Immature natural killer cell (primary cell): ENCODE measurements around the gene MYH10. TPM values are rescaled to one million over a fixed set of nuclear protein-coding genes. Genes with fewer than 3 reads are reported as not detected.

Experiments
- DNase-seq, 3 donors: peaks; one replicate each; pipeline ENCODE4 v3.0.0; 2022; ENCODE audit warnings: mixed read lengths in 1 of 3
- H3K27ac Mint-ChIP-seq, 6 donors: one replicate each; pipeline ENCODE4 v1.8.0; 2020; ENCODE audit warnings: mixed read lengths in 6 of 6, mild to moderate bottlenecking in 5 of 6, inconsistent platforms in 4 of 6, moderate library complexity in 3 of 6
- H3K27me3 Mint-ChIP-seq, 3 donors: one replicate each; pipeline ENCODE4 v1.8.0; 2020 to 2021; ENCODE audit warnings: low read depth in 3 of 3, mild to moderate bottlenecking in 3 of 3, mixed read lengths in 3 of 3, moderate library complexity in 3 of 3, inconsistent platforms in 1 of 3
- H3K36me3 Mint-ChIP-seq, 3 donors: one replicate each; pipeline ENCODE4 v1.8.0; 2020; ENCODE audit warnings: mixed read lengths in 3 of 3, inconsistent platforms in 2 of 3, mild to moderate bottlenecking in 2 of 3
- H3K4me1 Mint-ChIP-seq, 2 donors: one replicate each; pipeline ENCODE4 v1.8.0; 2020; ENCODE audit warnings: inconsistent platforms in 2 of 2, mild to moderate bottlenecking in 2 of 2, mixed read lengths in 2 of 2, moderate library complexity in 1 of 2
- H3K4me3 Mint-ChIP-seq, 5 donors: one replicate each; pipeline ENCODE4 v1.8.0; 2020; ENCODE audit warnings: mild to moderate bottlenecking in 5 of 5, mixed read lengths in 5 of 5, inconsistent platforms in 3 of 5, moderate library complexity in 3 of 5
- H3K9me3 Mint-ChIP-seq, 6 donors: one replicate each; pipeline ENCODE4 v1.8.0; 2020; ENCODE audit warnings: mild to moderate bottlenecking in 6 of 6, mixed read lengths in 6 of 6, inconsistent platforms in 4 of 6, moderate library complexity in 3 of 6
- polyA plus RNA-seq, 3 donors: library from polyadenylated mRNA; unstranded; fragments of 300-500 nt; fragmentation: Illumina TruSeq; gene quantifications; one replicate each; pipeline ENCODE4 v1.2.3, GENCODE V29; 2021

MYH10 gene
- polyA plus RNA-seq, 3 donors from 2014 or later = 0.38 to 2.6 TPM; not detected in 1

GRCh38 chr17:8500609-8501008 is 129.9 kb downstream of the MYH10 start:
- Mint-ChIP-seq H3K27me3 (peaks cover 0 to 8% (median 8%) of the 10 kb centered on the region in 3 donors), H3K9me3 (no peaks in the 10 kb centered on the region), H3K36me3 (no peaks in the 10 kb centered on the region), H3K27ac (no peak overlapping the region), H3K4me1 (no peaks in the 10 kb centered on the region), H3K4me3 (no peak overlapping the region)
- no peak for DNase-seq

GRCh38 chr17:8499614-8500013 is 130.9 kb downstream of the MYH10 start:
- DNase-seq = no peak
- no peak overlapping the region for H3K4me3 Mint-ChIP-seq
- H3K4me1 Mint-ChIP-seq = no peaks in the 10 kb centered on the region
- no peak overlapping the region for H3K27ac Mint-ChIP-seq
- H3K27me3 Mint-ChIP-seq = peaks cover 0 to 8% (median 8%) of the 10 kb centered on the region in 3 donors
- no peaks in the 10 kb centered on the region for H3K36me3 Mint-ChIP-seq
- H3K9me3 Mint-ChIP-seq = no peaks in the 10 kb centered on the region

GRCh38 chr17:8499171-8499570 is 131.4 kb downstream of the MYH10 start:
- DNase-seq = no peak
- Mint-ChIP-seq H3K9me3 (no peaks in the 10 kb centered on the region), H3K4me1 (no peaks in the 10 kb centered on the region), H3K27me3 (peaks cover 0 to 8% (median 6%) of the 10 kb centered on the region in 3 donors), H3K36me3 (no peaks in the 10 kb centered on the region), H3K27ac (no peak overlapping the region), H3K4me3 (no peak overlapping the region)

- Mint-ChIP-seq H3K36me3 (peaks cover 0 to 4% (median 3%) of the 10 kb centered on the region in 3 donors), H3K9me3 (no peaks in the 10 kb centered on the region), H3K27me3 (peaks cover 0 to 3% (median 3%) of the 10 kb centered on the region in 3 donors), H3K4me1 (no peaks in the 10 kb centered on the region), H3K27ac (no peak overlapping the region), H3K4me3 (no peak overlapping the region)
- no peak for DNase-seq
Measured at GRCh38 chr17:8496081-8496480, 134.4 kb downstream of the MYH10 start.

- H3K9me3 Mint-ChIP-seq = no peaks in the 10 kb centered on the region
- DNase-seq = no peak
- no peaks in the 10 kb centered on the region for H3K4me1 Mint-ChIP-seq
- no peak overlapping the region for H3K4me3 Mint-ChIP-seq
- H3K36me3 Mint-ChIP-seq = peaks cover 0 to 4% (median 3%) of the 10 kb centered on the region in 3 donors
- no peak overlapping the region for H3K27ac Mint-ChIP-seq
- H3K27me3 Mint-ChIP-seq = peaks cover 0 to 3% (median 0%) of the 10 kb centered on the region in 3 donors
Measured at GRCh38 chr17:8494506-8495111, 135.9 kb downstream of the MYH10 start.

- Mint-ChIP-seq H3K4me1 (no peaks in the 10 kb centered on the region), H3K27ac (no peak overlapping the region), H3K36me3 (peaks cover 0 to 4% (median 3%) of the 10 kb centered on the region in 3 donors), H3K27me3 (no peaks in the 10 kb centered on the region), H3K9me3 (no peaks in the 10 kb centered on the region), H3K4me3 (no peak overlapping the region)
- no peak for DNase-seq
Measured at GRCh38 chr17:8494021-8494420, 136.5 kb downstream of the MYH10 start.

GRCh38 chr17:8492121-8492520 is 138.4 kb downstream of the MYH10 start:
- H3K4me1 Mint-ChIP-seq = no peaks in the 10 kb centered on the region
- no peak overlapping the region for H3K4me3 Mint-ChIP-seq

GRCh38 chr17:8490256-8491023 is 140.1 kb downstream of the MYH10 start:
- Mint-ChIP-seq H3K27ac (peak overlapping the region in 3 of 6 donors; percentile 21 to 55 (median 49)), H3K4me3 (no peak overlapping the region), H3K4me1 (no peaks in the 10 kb centered on the region), H3K27me3 (peaks cover 0 to 3% (median 0%) of the 10 kb centered on the region in 3 donors), H3K36me3 (peaks cover 0 to 4% (median 3%) of the 10 kb centered on the region in 3 donors), H3K9me3 (no peaks in the 10 kb centered on the region)
- DNase-seq = no peak

More at GRCh38 chr17:8492121-8492520, 138.4 kb downstream of the MYH10 start:
- Mint-ChIP-seq H3K27ac (no peak overlapping the region), H3K36me3 (peaks cover 0 to 4% (median 3%) of the 10 kb centered on the region in 3 donors), H3K27me3 (peaks cover 0 to 3% (median 0%) of the 10 kb centered on the region in 3 donors), H3K9me3 (no peaks in the 10 kb centered on the region)
- DNase-seq = no peak

- Mint-ChIP-seq H3K9me3 (peaks cover 0 to 2% (median under 1%) of the 10 kb centered on the region in 6 donors), H3K4me1 (no peaks in the 10 kb centered on the region), H3K27ac (no peak overlapping the region), H3K36me3 (peaks cover 1 to 5% (median 3%) of the 10 kb centered on the region in 3 donors), H3K27me3 (peaks cover 0 to 3% (median 0%) of the 10 kb centered on the region in 3 donors), H3K4me3 (no peak overlapping the region)
- DNase-seq = no peak
Measured at GRCh38 chr17:8489841-8490240, 140.7 kb downstream of the MYH10 start.

- Mint-ChIP-seq H3K4me1 (no peaks in the 10 kb centered on the region), H3K9me3 (peaks cover 0 to 7% (median 5%) of the 10 kb centered on the region in 6 donors), H3K36me3 (peaks cover 3 to 12% (median 6%) of the 10 kb centered on the region in 3 donors), H3K4me3 (no peak overlapping the region), H3K27me3 (peaks cover 0 to 3% (median 0%) of the 10 kb centered on the region in 3 donors), H3K27ac (peak overlapping the region in 1 of 6 donors; percentile 2)
- DNase-seq = no peak
Measured at GRCh38 chr17:8488901-8489300, 141.6 kb downstream of the MYH10 start.

- H3K36me3 Mint-ChIP-seq = peaks cover 6 to 17% (median 9%) of the 10 kb centered on the region in 3 donors
- DNase-seq = no peak
Measured at GRCh38 chr17:8488491-8488890, 142.0 kb downstream of the MYH10 start.

GRCh38 chr17:8487743-8488142 is 142.8 kb downstream of the MYH10 start:
- Mint-ChIP-seq H3K9me3 (peaks cover 0 to 12% (median 5%) of the 10 kb centered on the region in 6 donors), H3K36me3 (peaks cover 13 to 24% (median 17%) of the 10 kb centered on the region in 3 donors), H3K4me1 (no peaks in the 10 kb centered on the region), H3K27me3 (peaks cover 0 to 3% (median 0%) of the 10 kb centered on the region in 3 donors), H3K27ac (no peak overlapping the region), H3K4me3 (no peak overlapping the region)
- DNase-seq = no peak

More at GRCh38 chr17:8488491-8488890, 142.0 kb downstream of the MYH10 start:
- H3K4me1 Mint-ChIP-seq = no peaks in the 10 kb centered on the region
- H3K4me3 Mint-ChIP-seq = no peak overlapping the region
- peaks cover 0 to 3% (median 0%) of the 10 kb centered on the region in 3 donors for H3K27me3 Mint-ChIP-seq
- H3K27ac Mint-ChIP-seq = no peak overlapping the region
- peaks cover 0 to 10% (median 5%) of the 10 kb centered on the region in 6 donors for H3K9me3 Mint-ChIP-seq

GRCh38 chr17:8487130-8487645 is 143.3 kb downstream of the MYH10 start:
- Mint-ChIP-seq H3K36me3 (peaks cover 17 to 25% (median 18%) of the 10 kb centered on the region in 3 donors), H3K27ac (no peak overlapping the region), H3K4me3 (no peak overlapping the region), H3K9me3 (peaks cover 0 to 12% (median 5%) of the 10 kb centered on the region in 6 donors), H3K27me3 (peaks cover 0 to 3% (median 0%) of the 10 kb centered on the region in 3 donors), H3K4me1 (no peaks in the 10 kb centered on the region)
- no peak for DNase-seq

- peaks cover 0 to 3% (median 2%) of the 10 kb centered on the region in 3 donors for H3K27me3 Mint-ChIP-seq
- peaks cover 0 to 12% (median 5%) of the 10 kb centered on the region in 6 donors for H3K9me3 Mint-ChIP-seq
- H3K27ac Mint-ChIP-seq = no peak overlapping the region
- no peaks in the 10 kb centered on the region for H3K4me1 Mint-ChIP-seq
- H3K36me3 Mint-ChIP-seq = peaks cover 16 to 24% (median 19%) of the 10 kb centered on the region in 3 donors
- DNase-seq = no peak
- no peak overlapping the region for H3K4me3 Mint-ChIP-seq
Measured at GRCh38 chr17:8485491-8485890, 145.0 kb downstream of the MYH10 start.
